ENCODE data around the gene P2RY2.

P2RY2 gene

GRCh38 chr11:73241300-73241699 is 23.2 kb downstream of the P2RY2 start:
- 98% methylated on average over 4 of the region's 4 CpGs for WGBS (ENCODE audit: insufficient coverage)
- POLR2A ChIA-PET, result interaction anchor here (1.9 kb wide), 1 partner anchor 55 kb away, joined by 5 read pairs; no protein-coding TSS in a partner anchor
- H3K36me3 ChIP-seq (ENCODE audit: control insufficient read depth in 4 of 4, insufficient read depth in 4 of 4, low read length in 3 of 4), result no peaks in the 10 kb centered on the region
- CTCF ChIA-PET, result interaction anchor here (0.6 to 16.1 kb wide), 8 partner anchors 8 to 410 kb away, joined by 3 to 272 read pairs (median 5); no protein-coding TSS in a partner anchor
- H3K4me1 ChIP-seq (ENCODE audit: control extremely low read depth in 1 of 4, control insufficient read depth in 4 of 4, insufficient read depth in 4 of 4, low read length in 3 of 4), result peaks cover 0 to 11% (median 9%) of the 10 kb centered on the region in 4 experiments
- H3K27ac ChIP-seq (ENCODE audit: insufficient read depth in 1 of 2, low read depth in 1 of 2, low read length in 2 of 2, poor library complexity in 1 of 2, severe bottlenecking in 2 of 2), result no peak overlapping the region
- H3K27me3 ChIP-seq (replicated peaks in 2 of 5; ENCODE audit: control insufficient read depth in 4 of 5, insufficient read depth in 5 of 5, low read length in 4 of 5), result no peaks in the 10 kb centered on the region
- no peak overlapping the region for H3K4me3 ChIP-seq (ENCODE audit: control insufficient read depth in 1 of 7, extremely low read depth in 1 of 7, insufficient read depth in 4 of 7, low read depth in 2 of 7, low read length in 6 of 7)
- no peaks in the 10 kb centered on the region for H3K9me3 ChIP-seq (ENCODE audit: control extremely low read depth in 1 of 5, control insufficient read depth in 4 of 5, insufficient read depth in 2 of 5, low read depth in 1 of 5, low read length in 4 of 5)
- no peak for DNase-seq

- 12% methylated on average over 10 of the region's 12 CpGs for WGBS (ENCODE audit: insufficient coverage)
- peak; percentile 66 to 80 (median 78) for DNase-seq
- H3K9me3 ChIP-seq (ENCODE audit: control extremely low read depth in 1 of 5, control insufficient read depth in 4 of 5, insufficient read depth in 2 of 5, low read depth in 1 of 5, low read length in 4 of 5), result no peaks in the 10 kb centered on the region
- H3K27me3 ChIP-seq (replicated peaks in 2 of 5; ENCODE audit: control insufficient read depth in 4 of 5, insufficient read depth in 5 of 5, low read length in 4 of 5), result no peaks in the 10 kb centered on the region
- POLR2A ChIA-PET, result interaction anchor here (1.9 kb wide), 1 partner anchor 57 kb away, joined by 5 read pairs; no protein-coding TSS in a partner anchor
- CTCF ChIA-PET, result interaction anchor here (0.7 to 16.1 kb wide), 17 partner anchors 15 to 411 kb away, joined by 3 to 272 read pairs (median 5); no protein-coding TSS in a partner anchor
- no peaks in the 10 kb centered on the region for H3K36me3 ChIP-seq (ENCODE audit: control insufficient read depth in 4 of 4, insufficient read depth in 4 of 4, low read length in 3 of 4)
- peaks cover 0 to 11% (median 9%) of the 10 kb centered on the region in 4 experiments for H3K4me1 ChIP-seq (ENCODE audit: control extremely low read depth in 1 of 4, control insufficient read depth in 4 of 4, insufficient read depth in 4 of 4, low read length in 3 of 4)
- peak overlapping the region in 4 of 7 experiments; percentile 16 to 70 (median 54) for H3K4me3 ChIP-seq (ENCODE audit: control insufficient read depth in 1 of 7, extremely low read depth in 1 of 7, insufficient read depth in 4 of 7, low read depth in 2 of 7, low read length in 6 of 7)
- no peak overlapping the region for H3K27ac ChIP-seq (ENCODE audit: insufficient read depth in 1 of 2, low read depth in 1 of 2, low read length in 2 of 2, poor library complexity in 1 of 2, severe bottlenecking in 2 of 2)
Observed at GRCh38 chr11:73242251-73243092, 24.4 kb downstream of the P2RY2 start.

DNA sequence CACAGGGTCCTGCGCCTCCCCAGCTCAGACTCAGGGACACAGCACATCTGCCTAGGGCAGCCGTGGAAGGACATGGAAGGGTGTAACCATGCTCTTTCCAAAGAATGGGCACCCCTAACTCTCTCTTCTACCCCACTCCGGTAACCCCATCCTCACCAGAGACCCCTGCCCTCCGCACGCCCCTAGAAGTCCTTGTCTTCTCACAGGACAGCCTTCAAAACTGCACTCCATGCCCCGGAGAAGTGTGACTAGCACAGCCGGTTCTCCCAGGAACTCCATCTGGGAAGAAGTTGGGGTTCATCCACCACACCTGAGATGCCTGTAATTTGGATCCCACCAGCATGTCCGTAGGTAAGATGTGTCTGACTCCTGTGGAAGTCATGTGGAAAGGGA is 25.0 kb downstream of the P2RY2 start:
- Histone ChIP-seq H3K4me3 (ENCODE audit: control insufficient read depth in 1 of 7, extremely low read depth in 1 of 7, insufficient read depth in 4 of 7, low read depth in 2 of 7, low read length in 6 of 7) (peak overlapping the region in 1 of 7 experiments; percentile 70), H3K27me3 (replicated peaks in 2 of 5; ENCODE audit: control insufficient read depth in 4 of 5, insufficient read depth in 5 of 5, low read length in 4 of 5) (no peaks in the 10 kb centered on the region), H3K36me3 (ENCODE audit: control insufficient read depth in 4 of 4, insufficient read depth in 4 of 4, low read length in 3 of 4) (no peaks in the 10 kb centered on the region), H3K4me1 (ENCODE audit: control extremely low read depth in 1 of 4, control insufficient read depth in 4 of 4, insufficient read depth in 4 of 4, low read length in 3 of 4) (peaks cover 0 to 11% (median 9%) of the 10 kb centered on the region in 4 experiments), H3K9me3 (ENCODE audit: control extremely low read depth in 1 of 5, control insufficient read depth in 4 of 5, insufficient read depth in 2 of 5, low read depth in 1 of 5, low read length in 4 of 5) (no peaks in the 10 kb centered on the region), H3K27ac (ENCODE audit: insufficient read depth in 1 of 2, low read depth in 1 of 2, low read length in 2 of 2, poor library complexity in 1 of 2, severe bottlenecking in 2 of 2) (no peak overlapping the region)
- POLR2A ChIA-PET, result interaction anchor here (1.9 kb wide), 1 partner anchor 57 kb away, joined by 5 read pairs; no protein-coding TSS in a partner anchor
- DNase-seq, result no peak
- WGBS (ENCODE audit: insufficient coverage), result 92% methylated on average over 6 of the region's 8 CpGs
- CTCF ChIA-PET, result interaction anchor here (0.7 to 16.1 kb wide), 15 partner anchors 18 to 412 kb away, joined by 3 to 272 read pairs (median 6); no protein-coding TSS in a partner anchor

DNA sequence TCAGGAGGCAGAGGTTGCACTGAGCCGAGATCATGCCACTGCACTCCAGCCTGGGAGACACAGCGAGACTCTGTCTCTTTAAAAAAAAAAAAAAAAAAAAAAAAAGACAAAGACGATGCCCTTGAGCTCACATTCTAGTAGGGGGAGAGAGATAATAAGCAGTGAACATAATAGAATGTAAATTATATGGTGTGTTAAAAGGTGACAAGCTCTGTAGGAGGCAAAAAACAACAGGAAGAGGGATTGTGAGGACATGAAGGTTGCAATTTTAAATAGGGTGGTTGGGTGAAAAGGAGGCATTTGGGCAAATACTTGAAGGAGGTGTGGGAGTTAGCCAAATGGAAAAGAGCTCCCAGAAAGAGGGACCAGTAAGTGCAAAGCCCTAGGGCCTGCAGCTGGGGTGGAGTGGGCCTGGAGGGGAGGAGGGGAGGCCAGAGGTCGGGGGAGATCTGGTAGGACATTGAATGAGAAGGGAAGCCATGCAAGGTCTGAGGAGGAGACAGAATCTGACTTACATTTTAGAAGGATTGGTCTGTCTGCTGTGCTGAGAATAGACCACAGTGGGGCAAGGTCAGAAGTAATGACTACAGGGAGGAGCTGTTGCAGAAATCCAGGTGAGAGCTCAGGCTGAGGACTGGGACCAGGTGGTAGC is 26.6 kb downstream of the P2RY2 start:
- WGBS (ENCODE audit: insufficient coverage), result 93% methylated on average over 2 of the region's 4 CpGs
- Histone ChIP-seq H3K27ac (ENCODE audit: insufficient read depth in 1 of 2, low read depth in 1 of 2, low read length in 2 of 2, poor library complexity in 1 of 2, severe bottlenecking in 2 of 2) (no peak overlapping the region), H3K36me3 (ENCODE audit: control insufficient read depth in 4 of 4, insufficient read depth in 4 of 4, low read length in 3 of 4) (no peaks in the 10 kb centered on the region), H3K9me3 (ENCODE audit: control extremely low read depth in 1 of 5, control insufficient read depth in 4 of 5, insufficient read depth in 2 of 5, low read depth in 1 of 5, low read length in 4 of 5) (no peaks in the 10 kb centered on the region), H3K27me3 (replicated peaks in 2 of 5; ENCODE audit: control insufficient read depth in 4 of 5, insufficient read depth in 5 of 5, low read length in 4 of 5) (no peaks in the 10 kb centered on the region), H3K4me3 (ENCODE audit: control insufficient read depth in 1 of 7, extremely low read depth in 1 of 7, insufficient read depth in 4 of 7, low read depth in 2 of 7, low read length in 6 of 7) (no peak overlapping the region), H3K4me1 (ENCODE audit: control extremely low read depth in 1 of 4, control insufficient read depth in 4 of 4, insufficient read depth in 4 of 4, low read length in 3 of 4) (peaks cover 0 to 11% (median 9%) of the 10 kb centered on the region in 4 experiments)
- ChIA-PET POLR2A (interaction anchor here (0.6 kb wide), 1 partner anchor 353 kb away, joined by 3 read pairs; no protein-coding TSS in a partner anchor), CTCF (interaction anchor here (0.7 to 16.1 kb wide), 16 partner anchors 9 to 531 kb away, joined by 3 to 272 read pairs (median 3); no protein-coding TSS in a partner anchor)
- no peak for DNase-seq

DNA sequence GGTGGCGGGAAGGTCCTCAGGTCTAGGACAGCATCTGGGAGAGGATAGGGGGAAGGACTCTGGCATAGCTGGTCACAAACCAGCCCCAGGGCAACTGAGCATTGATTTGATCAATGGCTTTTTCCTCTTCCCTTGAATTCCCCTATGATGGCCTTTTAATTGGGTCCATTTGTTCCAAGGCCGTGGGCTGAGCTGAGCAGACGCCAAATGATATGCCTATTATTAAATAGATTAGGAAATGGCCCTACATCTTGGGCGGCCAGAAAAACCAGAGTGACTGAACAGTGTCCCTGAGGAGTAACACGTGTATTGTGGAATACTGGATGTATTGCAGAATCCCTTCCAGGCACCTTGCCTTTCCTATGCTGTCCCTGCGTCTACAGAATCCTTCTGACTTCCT is 27.4 kb downstream of the P2RY2 start:
- H3K4me1 ChIP-seq (ENCODE audit: control extremely low read depth in 1 of 4, control insufficient read depth in 4 of 4, insufficient read depth in 4 of 4, low read length in 3 of 4), result peaks cover 0 to 11% (median 9%) of the 10 kb centered on the region in 4 experiments
- no peak for DNase-seq
- no peaks in the 10 kb centered on the region for H3K36me3 ChIP-seq (ENCODE audit: control insufficient read depth in 4 of 4, insufficient read depth in 4 of 4, low read length in 3 of 4)
- CTCF ChIA-PET, result interaction anchor here (1.0 to 16.1 kb wide), 8 partner anchors 12 to 523 kb away, joined by 3 to 272 read pairs (median 4); no protein-coding TSS in a partner anchor
- 98% methylated on average over 5 of the region's 6 CpGs for WGBS (ENCODE audit: insufficient coverage)
- H3K27ac ChIP-seq (ENCODE audit: insufficient read depth in 1 of 2, low read depth in 1 of 2, low read length in 2 of 2, poor library complexity in 1 of 2, severe bottlenecking in 2 of 2), result no peak overlapping the region
- POLR2A ChIA-PET, result interaction anchor here (0.7 kb wide), 1 partner anchor 23 kb away, joined by 5 read pairs; no protein-coding TSS in a partner anchor
- no peaks in the 10 kb centered on the region for H3K9me3 ChIP-seq (ENCODE audit: control extremely low read depth in 1 of 5, control insufficient read depth in 4 of 5, insufficient read depth in 2 of 5, low read depth in 1 of 5, low read length in 4 of 5)
- no peaks in the 10 kb centered on the region for H3K27me3 ChIP-seq (replicated peaks in 2 of 5; ENCODE audit: control insufficient read depth in 4 of 5, insufficient read depth in 5 of 5, low read length in 4 of 5)
- H3K4me3 ChIP-seq (ENCODE audit: control insufficient read depth in 1 of 7, extremely low read depth in 1 of 7, insufficient read depth in 4 of 7, low read depth in 2 of 7, low read length in 6 of 7), result no peak overlapping the region

GRCh38 chr11:73246303-73246702 is 28.2 kb downstream of the P2RY2 start:
- Histone ChIP-seq H3K36me3 (ENCODE audit: control insufficient read depth in 4 of 4, insufficient read depth in 4 of 4, low read length in 3 of 4) (no peaks in the 10 kb centered on the region), H3K9me3 (ENCODE audit: control extremely low read depth in 1 of 5, control insufficient read depth in 4 of 5, insufficient read depth in 2 of 5, low read depth in 1 of 5, low read length in 4 of 5) (no peaks in the 10 kb centered on the region), H3K4me1 (ENCODE audit: control extremely low read depth in 1 of 4, control insufficient read depth in 4 of 4, insufficient read depth in 4 of 4, low read length in 3 of 4) (peaks cover 0 to 11% (median 9%) of the 10 kb centered on the region in 4 experiments), H3K27me3 (replicated peaks in 2 of 5; ENCODE audit: control insufficient read depth in 4 of 5, insufficient read depth in 5 of 5, low read length in 4 of 5) (no peaks in the 10 kb centered on the region), H3K4me3 (ENCODE audit: control insufficient read depth in 1 of 7, extremely low read depth in 1 of 7, insufficient read depth in 4 of 7, low read depth in 2 of 7, low read length in 6 of 7) (no peak overlapping the region), H3K27ac (ENCODE audit: insufficient read depth in 1 of 2, low read depth in 1 of 2, low read length in 2 of 2, poor library complexity in 1 of 2, severe bottlenecking in 2 of 2) (no peak overlapping the region)
- CTCF ChIA-PET, result interaction anchor here (0.6 to 16.1 kb wide), 3 partner anchors 45 to 607 kb away, joined by 3 to 272 read pairs (median 97); no protein-coding TSS in a partner anchor
- POLR2A ChIA-PET, result interaction anchor here (0.6 to 0.9 kb wide), 4 partner anchors 14 to 516 kb away, joined by 3 to 8 read pairs (median 5); no protein-coding TSS in a partner anchor
- WGBS (ENCODE audit: insufficient coverage), result 100% methylated on average over 1 of the region's 2 CpGs
- no peak for DNase-seq
